Suprapubic skin (tissue), 3 donors: ENCODE data around the gene RAB18.

ENCODE experiments used
- POLR2AphosphoS5 ChIP-seq, 3 donors: sonication (generic); formaldehyde crosslinking; IDR thresholded peaks; one replicate each; pipeline ENCODE4 v1.6.1; 2017; ENCODE audit warnings: antibody characterized with exemption in 3 of 3
- TF ChIP-seq, protein P1 (sequence below), 2 donors: fragments of 200-600 bp in 1 of 2; fragments of 450-650 bp in 1 of 2; sonication (generic) in 1 of 2; IDR thresholded peaks; one replicate each; pipeline ENCODE4 v1.5.1; 2016 to 2019; ENCODE audit warnings: antibody characterized with exemption in 2 of 2, mild to moderate bottlenecking in 1 of 2, moderate library complexity in 1 of 2

DNA sequence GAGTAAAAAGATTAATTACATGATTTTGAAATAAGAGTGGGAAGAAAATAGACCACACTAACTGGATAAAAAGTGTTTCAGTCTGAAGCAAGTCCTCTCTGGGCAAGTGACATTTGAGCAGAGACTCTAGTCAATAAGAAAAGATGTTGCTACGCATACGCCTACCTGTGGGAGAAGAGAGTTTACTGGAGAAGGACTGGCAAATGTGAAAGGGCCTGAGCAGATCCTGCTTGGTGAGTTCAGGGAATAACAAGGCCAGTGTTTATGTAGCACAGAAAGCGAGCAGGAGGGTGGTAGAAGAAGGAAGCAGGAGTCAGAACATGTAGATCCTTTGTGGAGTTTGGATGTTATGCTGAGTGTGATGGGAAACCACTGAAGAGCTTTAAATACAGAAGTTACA lies 43.4 kb downstream of the RAB18 start:
- TF ChIP-seq, protein P1, sequence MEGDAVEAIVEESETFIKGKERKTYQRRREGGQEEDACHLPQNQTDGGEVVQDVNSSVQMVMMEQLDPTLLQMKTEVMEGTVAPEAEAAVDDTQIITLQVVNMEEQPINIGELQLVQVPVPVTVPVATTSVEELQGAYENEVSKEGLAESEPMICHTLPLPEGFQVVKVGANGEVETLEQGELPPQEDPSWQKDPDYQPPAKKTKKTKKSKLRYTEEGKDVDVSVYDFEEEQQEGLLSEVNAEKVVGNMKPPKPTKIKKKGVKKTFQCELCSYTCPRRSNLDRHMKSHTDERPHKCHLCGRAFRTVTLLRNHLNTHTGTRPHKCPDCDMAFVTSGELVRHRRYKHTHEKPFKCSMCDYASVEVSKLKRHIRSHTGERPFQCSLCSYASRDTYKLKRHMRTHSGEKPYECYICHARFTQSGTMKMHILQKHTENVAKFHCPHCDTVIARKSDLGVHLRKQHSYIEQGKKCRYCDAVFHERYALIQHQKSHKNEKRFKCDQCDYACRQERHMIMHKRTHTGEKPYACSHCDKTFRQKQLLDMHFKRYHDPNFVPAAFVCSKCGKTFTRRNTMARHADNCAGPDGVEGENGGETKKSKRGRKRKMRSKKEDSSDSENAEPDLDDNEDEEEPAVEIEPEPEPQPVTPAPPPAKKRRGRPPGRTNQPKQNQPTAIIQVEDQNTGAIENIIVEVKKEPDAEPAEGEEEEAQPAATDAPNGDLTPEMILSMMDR (IDR thresholded peaks at IDR 0.05), result no peak
- TF ChIP-seq POLR2AphosphoS5 (IDR thresholded peaks at IDR 0.05), result no peak
